HG02623 (cell line): ENCODE measurements around the gene PWWP2B.
A peak's percentile ranks its signal among the peaks of the same experiment; 100 is the strongest.
"Not testable (repeated sequence)": the region's sequence is repeated elsewhere in the genome, so short reads cannot be mapped to it uniquely, and the experiment has no call there.

Experiments
- ATAC-seq: cut with Tn5 transposase; IDR thresholded peaks from one replicate; pipeline ENCODE4 v1.9.1; 2021; ENCODE audit warnings: moderate library complexity; ENCODE audit not compliant: unreplicated experiment

PWWP2B gene

DNA sequence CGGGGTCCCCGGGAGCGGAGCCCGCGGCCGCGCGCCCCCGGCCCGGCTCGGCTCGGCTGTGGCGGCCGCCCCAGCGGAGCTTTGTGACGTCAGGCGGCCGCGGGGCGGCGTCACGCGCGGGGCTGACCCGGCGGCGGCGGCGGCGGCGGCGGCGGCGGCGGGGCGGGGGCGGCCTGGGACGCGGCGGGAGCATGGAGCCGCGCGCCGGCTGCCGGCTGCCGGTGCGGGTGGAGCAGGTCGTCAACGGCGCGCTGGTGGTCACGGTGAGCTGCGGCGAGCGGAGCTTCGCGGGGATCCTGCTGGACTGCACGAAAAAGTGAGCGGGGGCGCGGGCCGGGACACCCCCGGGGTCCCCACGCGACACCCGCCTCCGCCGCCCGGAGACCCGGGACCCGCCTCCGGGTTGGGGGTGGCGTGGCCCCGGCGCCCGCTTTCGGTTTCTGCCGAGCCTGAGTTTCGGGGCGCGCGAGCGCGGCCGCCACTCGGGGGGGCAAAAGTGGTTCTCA is at the start of gene PWWP2B:
Gene PWWP2B, plus strand, starts transcription at position 165 of the 506 bp plus-strand sequence. Its CDS starts 27 bp downstream, at position 192.
- peak; percentile 39 for ATAC-seq

- no peak for ATAC-seq
These were observed 49.6 kb upstream of the PWWP2B start for GRCh38 chr10:132347211-132347930.

DNA sequence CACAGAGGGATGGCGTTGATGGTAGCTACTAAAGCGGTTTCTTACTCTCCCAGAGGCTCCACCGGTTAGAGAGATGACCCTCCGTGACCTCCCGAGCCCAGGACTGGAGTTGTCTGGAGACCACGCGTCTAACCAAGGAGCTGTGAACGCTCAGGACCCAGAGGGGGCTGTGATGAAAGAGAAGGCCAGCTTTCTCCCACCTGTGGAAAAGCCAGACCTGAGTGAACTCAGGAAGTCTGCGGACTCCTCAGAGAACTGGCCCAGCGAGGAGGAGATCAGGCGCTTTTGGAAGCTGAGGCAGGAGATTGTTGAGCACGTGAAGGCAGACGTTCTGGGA is 49.1 kb upstream of the PWWP2B start:
- ATAC-seq = no peak

DNA sequence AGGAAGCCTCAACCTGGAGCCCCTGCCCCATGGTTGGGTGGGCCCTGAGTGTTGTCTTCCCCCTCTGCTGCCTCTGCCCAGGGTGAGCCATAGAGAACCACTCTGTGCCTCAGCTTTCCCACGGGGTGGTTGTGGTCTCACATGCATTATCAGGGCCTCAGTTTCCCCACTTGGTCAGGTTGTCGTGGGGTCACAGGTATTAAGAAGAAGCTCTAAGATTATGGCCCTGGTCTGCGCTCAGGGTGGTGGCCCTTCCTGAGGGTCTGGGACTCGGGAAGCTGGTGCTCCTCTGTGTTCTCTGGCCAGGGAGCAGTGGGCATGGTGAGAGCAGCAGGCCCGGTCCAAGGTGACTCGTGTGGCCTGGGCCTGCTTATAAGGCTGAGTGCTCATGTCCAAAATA is 47.2 kb upstream of the PWWP2B start:
- ATAC-seq = no peak

DNA sequence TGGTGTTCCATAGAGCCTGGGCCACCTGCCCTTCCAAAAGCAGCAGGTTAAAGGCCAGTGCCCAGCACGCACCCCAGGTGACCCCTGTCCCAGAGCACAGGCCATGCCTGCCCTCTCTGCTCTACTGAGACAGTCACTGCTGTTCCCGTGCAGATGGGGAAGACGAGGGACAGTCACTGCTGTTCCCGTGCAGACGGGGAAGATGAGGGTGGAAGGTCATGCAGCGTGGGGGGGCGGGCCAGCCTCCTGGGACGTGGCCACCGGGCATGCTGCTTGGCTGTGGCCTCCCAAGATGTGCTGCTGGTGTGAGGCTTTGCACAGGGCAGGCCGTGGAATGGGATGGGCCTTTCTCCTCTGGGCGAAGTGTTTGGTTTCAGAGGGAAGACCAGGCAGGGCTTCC is 46.6 kb upstream of the PWWP2B start:
- no peak for ATAC-seq

- ATAC-seq = no peak
These were observed 46.1 kb upstream of the PWWP2B start for GRCh38 chr10:132350946-132351345.

GRCh38 chr10:132351611-132352010 is 45.4 kb upstream of the PWWP2B start:
- no peak for ATAC-seq

DNA sequence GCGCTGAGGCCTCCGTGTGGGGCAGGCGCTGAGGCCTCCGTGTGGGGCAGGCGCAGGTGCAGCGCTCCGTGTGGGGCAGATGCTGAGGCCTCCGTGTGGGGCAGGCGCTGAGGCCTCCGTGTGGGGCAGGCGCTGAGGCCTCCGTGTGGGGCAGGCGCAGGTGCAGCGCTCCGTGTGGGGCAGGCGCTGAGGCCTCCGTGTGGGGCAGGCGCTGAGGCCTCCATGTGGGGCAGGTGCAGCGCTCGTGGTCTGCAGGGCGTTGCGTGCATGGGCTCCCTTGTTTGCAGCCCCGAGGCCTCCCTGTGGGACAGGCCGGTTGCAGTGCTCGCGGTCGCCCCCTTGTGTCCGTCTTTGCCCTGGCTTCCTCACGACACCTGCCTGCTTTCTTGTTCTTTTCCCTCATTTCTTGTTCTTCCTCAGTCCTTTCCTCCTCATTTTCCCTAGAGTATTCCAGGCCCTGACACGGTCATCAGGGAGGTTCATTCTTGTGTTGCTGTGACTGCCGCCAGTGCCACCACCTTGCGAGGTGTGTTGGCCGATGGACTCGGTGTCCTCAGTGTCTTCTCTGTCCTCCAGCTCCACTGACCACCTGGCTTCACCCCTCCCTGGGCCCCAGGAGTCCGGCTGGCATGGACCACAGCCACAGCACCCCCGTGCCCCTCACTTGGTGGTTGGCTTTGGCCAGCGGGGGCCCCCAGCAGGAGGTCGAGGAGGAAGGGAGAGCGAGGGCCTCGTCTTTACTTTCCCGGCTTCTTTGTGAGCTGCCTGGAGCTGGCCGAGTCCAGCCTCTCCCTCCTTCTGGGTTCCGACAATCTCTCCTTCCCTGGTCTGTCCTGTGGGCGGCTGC is 44.3 kb upstream of the PWWP2B start:
- not testable (repeated sequence) for ATAC-seq

DNA sequence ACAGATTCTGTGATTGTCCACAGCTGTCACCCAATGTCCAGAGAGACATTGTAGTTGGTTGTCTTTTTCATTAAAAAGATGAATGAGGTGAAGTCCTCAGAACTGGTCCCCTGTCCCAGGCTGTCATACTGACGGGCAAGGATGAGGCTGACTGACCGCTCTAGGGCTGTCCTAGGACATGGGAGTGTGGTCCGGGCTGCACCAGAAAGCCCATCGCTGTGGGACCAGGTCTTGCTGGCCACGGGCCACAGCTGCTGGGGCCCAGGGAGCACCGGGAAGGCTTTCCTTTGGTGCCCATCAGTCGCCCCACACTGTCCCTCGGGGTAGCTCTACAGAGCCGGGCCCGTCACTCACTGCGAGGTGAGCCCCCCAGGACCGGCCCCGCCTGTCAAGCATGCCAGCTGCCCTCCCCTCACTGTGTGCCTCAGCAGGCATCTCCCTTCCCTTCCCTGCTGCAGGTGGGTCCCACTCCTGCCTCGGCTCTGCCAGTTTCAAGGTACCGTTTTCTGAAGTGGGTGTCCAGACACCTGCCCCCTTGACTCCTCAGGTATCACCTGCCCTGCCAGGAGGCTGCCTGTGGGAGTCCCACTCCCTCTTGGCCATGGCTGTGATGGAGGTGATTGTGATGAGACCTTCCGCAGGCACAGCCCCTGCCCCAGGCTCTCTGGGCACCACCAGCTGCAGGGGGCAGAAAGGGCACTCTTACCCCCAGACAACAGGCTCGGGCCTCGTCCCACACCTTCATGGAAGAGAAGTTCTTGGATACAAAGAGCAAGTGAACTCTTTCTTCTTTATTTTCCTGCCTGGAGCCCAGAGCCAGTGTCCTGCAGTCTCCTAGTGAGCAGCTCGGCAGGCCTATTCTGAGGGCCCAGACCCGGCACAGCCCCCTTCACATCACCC is 43.3 kb upstream of the PWWP2B start:
- ATAC-seq = no peak

DNA sequence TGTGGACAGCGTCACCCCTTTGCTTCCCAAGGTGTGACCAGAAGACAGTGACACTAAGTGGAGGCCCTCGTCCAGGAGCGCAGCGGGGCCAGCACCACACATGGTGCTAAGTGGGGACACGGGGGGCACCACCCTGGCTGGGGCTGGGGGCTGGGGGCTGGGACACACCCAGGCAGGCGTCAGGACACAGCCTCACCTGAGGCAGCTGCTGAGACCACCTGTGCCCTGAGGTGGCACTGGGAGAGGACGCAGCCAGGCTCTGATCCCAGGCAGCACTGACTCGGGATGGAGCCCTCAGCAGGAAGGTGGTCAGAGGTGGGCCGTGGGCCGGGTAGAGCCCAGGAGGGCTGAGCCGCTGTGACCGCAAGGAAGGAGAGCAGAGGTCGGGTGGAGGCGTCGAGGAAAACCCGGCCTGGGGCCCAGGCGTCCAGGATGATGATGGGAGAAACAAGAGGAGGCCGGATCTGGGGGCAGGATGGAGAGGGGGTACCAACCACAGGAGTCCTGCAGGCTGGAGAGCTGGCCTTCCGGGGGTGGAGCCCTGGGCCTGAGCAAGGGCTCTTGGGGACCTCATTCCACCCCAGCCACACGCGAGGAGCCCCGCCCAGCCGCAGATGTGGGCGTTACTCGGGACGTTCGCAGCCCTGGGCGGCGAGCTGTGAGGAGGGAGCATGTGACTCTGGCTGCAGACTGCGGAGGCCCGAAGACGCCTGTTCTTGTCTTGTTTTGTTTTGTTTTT is 42.5 kb upstream of the PWWP2B start:
- ATAC-seq = no peak

DNA sequence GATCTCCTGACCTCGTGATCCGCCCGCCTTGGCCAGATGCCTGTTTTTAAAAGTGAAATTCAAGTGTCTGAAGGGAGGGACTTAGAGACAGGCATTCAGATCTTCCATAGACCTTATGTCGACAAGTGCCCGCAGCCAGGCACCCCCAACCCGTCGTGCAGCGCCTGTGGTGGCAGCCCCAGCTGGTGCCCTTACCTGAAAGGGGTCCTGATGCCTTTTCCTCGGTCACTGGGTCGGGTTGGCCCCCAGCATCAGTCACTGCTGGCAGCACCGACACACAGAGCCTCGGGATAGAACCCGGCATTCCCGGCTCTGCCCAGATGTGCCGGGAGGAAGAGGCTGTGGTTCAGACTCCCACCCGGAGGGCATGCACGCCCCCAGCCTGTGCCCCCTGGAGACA is 41.7 kb upstream of the PWWP2B start:
- no peak for ATAC-seq

GRCh38 chr10:132355754-132356153 is 41.2 kb upstream of the PWWP2B start:
- ATAC-seq = no peak

DNA sequence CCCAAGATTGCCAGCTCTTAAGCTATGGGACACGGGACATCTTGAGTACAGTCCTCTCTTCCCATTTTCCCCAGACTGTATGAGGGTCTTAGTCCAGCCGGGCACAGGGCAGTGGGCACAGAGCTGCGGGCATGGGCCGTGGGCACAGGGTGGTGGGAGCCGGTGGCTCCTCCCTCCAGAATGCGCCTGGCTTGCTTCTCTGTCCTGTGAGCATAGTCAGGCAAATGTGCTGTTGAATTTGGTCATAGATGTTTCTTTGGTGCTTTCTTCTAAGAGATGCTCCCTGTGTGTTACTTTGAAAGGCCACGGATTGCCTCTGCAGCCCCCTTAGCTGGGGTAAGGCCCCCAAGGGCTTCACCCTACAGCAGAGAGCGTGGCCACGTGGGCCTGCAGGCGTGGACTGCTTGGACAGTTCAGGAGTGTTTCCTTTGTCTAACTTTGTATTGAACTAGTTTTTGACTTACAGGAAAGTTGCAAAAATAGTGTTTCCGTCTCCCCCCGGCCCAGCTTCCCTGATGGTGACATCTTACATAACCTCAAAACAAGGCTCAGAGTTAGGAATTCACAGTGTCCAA is 40.3 kb upstream of the PWWP2B start:
- ATAC-seq = no peak

DNA sequence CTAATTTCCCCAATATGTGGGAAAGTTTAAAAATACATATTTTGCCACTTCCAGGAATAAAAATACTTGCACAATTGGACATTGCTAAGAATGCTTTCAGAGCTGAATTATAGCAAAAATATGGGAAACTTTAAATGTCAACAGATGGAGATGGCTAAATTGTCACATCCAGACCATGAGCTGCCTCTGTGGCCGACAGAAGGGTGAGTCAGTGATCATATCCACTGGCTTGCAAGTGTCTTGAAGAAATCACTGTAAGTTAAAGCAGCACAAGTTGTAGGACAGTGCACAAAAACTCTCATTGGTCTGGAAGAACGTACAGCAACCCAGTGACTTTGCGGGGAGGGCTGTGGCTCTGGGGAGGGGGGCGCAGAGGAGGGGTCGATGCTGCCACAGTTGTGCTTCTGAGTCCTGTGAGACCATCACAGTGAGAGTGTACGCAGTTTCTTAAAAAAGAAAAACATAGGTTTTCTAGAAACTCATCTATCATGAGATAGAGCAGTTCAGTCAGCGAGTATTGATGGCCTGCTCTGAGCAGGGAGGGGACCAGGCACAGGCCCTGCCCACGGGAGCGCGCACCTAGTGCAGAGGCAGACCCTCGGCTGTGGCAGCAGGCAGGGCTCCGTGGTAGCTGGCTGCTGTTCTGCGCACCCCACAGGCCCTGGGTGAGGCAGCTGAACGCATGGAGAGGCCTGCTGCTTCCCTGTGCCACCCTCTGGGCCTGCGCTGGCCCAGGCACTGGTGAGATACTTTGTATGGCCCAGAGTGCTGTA is 39.5 kb upstream of the PWWP2B start:
- ATAC-seq = no peak

DNA sequence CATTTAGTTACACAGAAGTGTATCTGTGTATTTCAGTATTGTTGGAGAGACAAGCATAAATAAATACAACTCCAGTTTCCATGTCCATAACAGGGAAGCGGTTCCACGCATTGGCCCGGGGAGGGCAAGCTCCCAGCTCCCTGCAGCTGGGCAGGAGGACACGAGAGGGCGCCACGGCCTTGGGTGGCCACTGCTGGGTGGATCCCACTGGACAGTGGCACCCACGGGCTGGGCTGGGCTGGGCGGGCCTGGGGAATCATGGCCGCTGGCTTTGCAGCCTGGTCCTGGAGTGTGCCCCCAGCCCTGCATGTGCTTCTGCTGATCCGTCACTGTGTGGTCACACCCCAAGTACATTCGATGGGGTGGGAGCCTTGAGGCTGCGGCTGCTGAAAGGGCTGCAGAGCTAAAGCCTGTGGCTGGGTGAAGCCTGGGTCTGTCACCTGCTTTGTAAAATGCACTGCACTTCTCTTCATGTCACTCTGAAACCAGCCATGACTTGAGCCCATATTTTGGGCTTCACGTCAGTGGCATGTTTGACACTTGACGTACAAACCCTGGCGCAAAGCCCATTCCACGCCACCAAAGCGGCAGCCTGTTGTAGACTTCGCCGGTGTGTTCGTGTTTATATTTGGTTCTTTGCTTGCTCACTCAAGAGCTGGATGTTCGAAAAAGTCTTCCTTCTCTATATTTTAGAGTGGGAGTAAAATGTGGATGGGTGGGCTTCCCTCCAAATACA is 37.5 kb upstream of the PWWP2B start:
- no peak for ATAC-seq

- no peak for ATAC-seq
These were observed 36.1 kb upstream of the PWWP2B start for GRCh38 chr10:132360766-132361447.

DNA sequence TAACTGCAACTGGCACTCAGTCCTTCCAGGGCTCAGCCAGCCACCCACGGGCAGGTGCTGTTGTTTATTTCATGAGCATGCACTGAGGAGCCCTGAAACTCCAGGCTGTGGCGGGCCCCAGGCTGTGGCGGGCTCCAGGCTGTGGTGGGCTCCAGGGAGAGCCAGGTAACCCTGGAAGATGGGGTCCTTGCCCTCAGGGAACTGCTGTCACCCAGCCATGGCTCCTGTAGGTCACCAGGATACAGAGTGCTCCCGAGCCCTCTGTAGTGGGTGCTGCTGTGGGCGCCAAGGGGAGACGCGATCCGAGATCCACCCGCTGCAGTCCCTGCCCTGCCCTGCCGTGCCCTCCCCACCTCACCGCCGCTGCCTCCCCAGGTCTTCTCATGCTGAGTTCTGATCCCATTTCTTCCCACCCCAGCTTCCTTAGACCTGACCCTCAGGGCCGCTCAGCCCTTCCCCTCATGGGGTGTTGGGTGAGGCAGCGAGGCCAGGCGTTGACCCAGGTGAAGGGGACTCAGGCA is 35.4 kb upstream of the PWWP2B start:
- no peak for ATAC-seq

- no peak for ATAC-seq
These were observed 34.8 kb upstream of the PWWP2B start for GRCh38 chr10:132362151-132362611.
